Muscle layer of duodenum (tissue), 2 donors: Measurements from ENCODE around the gene ATP2B1.
A peak's percentile ranks its signal among the peaks of the same experiment; 100 is the strongest.

Experiments
- H3K27ac ChIP-seq: one replicate; pipeline ENCODE4 v1.7.0; 2013; ENCODE audit warnings: mild to moderate bottlenecking, low read length
- H3K27me3 ChIP-seq: one replicate; pipeline ENCODE4 v1.7.0; 2013; ENCODE audit warnings: low read depth, mild to moderate bottlenecking, control low read depth, low read length
- H3K36me3 ChIP-seq, 2 donors: one replicate each; pipeline ENCODE4 v1.7.0; 2013; ENCODE audit warnings: low read length in 2 of 2, control low read depth in 1 of 2, mild to moderate bottlenecking in 1 of 2; ENCODE audit not compliant: insufficient read depth in 2 of 2, control insufficient read depth in 1 of 2
- H3K4me1 ChIP-seq, 2 donors: one replicate each; pipeline ENCODE4 v1.7.0; 2013; ENCODE audit warnings: low read length in 2 of 2, mild to moderate bottlenecking in 2 of 2, control low read depth in 1 of 2, moderate library complexity in 1 of 2; ENCODE audit not compliant: insufficient read depth in 2 of 2, control insufficient read depth in 1 of 2
- H3K4me3 ChIP-seq, 2 donors: one replicate each; pipeline ENCODE4 v1.7.0; 2013; ENCODE audit warnings: low read length in 2 of 2, low read depth in 1 of 2, mild to moderate bottlenecking in 1 of 2
- H3K9me3 ChIP-seq, 2 donors: one replicate each; pipeline ENCODE4 v1.7.0; 2013; ENCODE audit warnings: low read length in 2 of 2, control low read depth in 1 of 2, mild to moderate bottlenecking in 1 of 2; ENCODE audit not compliant: control insufficient read depth in 1 of 2
- donor health status: healthy.

ATP2B1 gene

DNA sequence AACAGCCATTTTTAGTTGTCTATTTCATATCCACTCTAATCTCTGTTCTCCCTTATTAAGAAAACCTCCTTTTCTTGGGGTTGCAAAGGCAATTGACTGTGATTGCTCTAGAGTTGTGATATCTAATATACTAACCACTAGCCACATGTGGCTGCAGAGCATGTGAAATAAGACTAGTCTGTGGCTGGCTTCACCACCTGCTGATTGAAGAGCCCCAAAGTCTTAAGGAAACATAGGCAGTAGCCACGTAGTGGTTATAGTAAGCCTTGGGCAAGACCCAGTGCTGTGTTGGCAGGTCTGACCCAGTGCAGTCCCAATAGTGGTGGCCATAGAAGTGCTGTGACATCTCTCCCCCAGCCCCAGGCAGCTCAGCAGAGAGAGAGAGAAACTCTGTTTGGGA lies 28.4 kb upstream of the ATP2B1 start:
- H3K36me3 ChIP-seq: no peaks in the 10 kb centered on the region
- H3K4me1 ChIP-seq: no peaks in the 10 kb centered on the region
- no peak overlapping the region for H3K27ac ChIP-seq

DNA sequence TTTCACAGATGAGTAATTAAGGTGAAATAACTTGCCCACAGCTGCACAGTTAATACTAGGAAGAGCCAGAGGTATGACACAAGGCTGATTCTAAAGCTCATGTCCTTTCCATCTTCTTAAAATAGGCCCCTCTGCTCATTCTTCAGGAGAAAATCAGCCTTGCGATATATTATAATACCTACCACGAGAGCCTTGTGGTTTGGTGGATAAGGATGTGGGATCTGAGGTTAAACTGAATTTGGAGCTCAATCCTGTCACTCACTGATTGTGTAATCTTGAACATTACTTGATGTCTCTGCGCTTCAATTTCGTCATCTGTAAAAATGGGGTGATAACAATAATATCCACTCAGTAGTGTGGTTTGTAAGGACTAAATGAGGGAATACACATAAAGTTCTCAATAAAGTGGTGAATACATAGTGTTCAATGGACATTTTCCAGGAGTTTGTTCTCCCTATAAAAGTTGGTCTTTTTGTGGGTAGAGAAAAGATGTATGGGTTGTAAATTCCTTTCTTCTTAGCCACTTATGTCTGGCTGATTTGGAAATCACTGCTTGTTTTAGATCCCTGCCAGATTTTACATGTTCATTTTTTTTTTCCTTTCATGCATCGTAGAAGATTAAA lies 25.1 kb upstream of the ATP2B1 start:
- Histone ChIP-seq H3K9me3 (peaks cover 0 to 1% of the 10 kb centered on the region in 2 donors), H3K36me3 (no peaks in the 10 kb centered on the region), H3K4me1 (no peaks in the 10 kb centered on the region), H3K4me3 (no peak overlapping the region), H3K27me3 (no peaks in the 10 kb centered on the region), H3K27ac (no peak overlapping the region)

More for the DNA sequence above, 28.4 kb upstream of the ATP2B1 start:
- Histone ChIP-seq H3K4me3 (no peak overlapping the region), H3K9me3 (peaks cover 4 to 10% of the 10 kb centered on the region in 2 donors), H3K27me3 (no peaks in the 10 kb centered on the region)

DNA sequence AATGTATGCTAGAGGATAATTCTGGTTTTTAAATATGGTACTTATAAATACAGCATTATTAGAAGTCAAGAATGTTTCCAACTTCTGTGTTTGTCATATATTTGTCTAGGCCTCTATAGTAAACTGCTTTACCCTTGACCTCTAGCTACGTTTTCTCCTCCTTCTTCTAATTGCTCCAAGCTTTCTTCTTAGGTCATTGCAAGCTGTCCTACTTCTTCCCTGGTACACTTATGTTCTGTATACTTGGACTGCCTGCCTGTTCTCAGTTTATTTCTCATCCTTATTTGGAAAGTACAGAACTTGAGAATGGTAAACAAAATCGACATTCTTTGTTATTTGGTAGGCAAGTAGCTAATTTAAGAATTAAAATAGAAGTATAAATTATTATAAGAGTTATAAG lies 23.9 kb upstream of the ATP2B1 start:
- H3K27ac ChIP-seq: no peak overlapping the region

DNA sequence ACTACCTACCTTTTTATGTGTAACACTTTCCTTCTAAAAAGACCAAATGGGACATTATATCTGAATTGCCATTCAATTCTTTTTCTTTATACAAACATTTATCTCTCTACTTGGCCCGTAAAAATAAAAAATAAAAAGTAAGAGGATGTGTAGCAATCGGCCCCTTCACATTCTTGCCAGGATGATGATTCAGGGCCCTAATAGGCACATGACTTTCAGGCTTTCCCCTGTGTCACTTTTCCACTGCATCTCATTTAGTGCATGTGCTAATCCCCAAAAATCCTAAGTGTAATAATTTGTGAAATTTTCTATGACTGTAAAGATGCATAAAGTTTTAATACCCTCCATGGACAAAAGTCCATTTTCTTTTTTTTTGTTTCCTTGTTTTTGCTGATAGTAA lies 23.0 kb upstream of the ATP2B1 start:
- Histone ChIP-seq H3K27me3 (no peaks in the 10 kb centered on the region), H3K36me3 (no peaks in the 10 kb centered on the region), H3K9me3 (no peaks in the 10 kb centered on the region), H3K4me1 (no peaks in the 10 kb centered on the region), H3K4me3 (no peak overlapping the region), H3K27ac (no peak overlapping the region)

More for the DNA sequence above, 23.9 kb upstream of the ATP2B1 start:
- no peaks in the 10 kb centered on the region for H3K27me3 ChIP-seq
- H3K9me3 ChIP-seq: no peaks in the 10 kb centered on the region
- no peak overlapping the region for H3K4me3 ChIP-seq
- H3K36me3 ChIP-seq: no peaks in the 10 kb centered on the region
- H3K4me1 ChIP-seq: no peaks in the 10 kb centered on the region

GRCh38 chr12:89731089-89731488 lies 22.5 kb upstream of the ATP2B1 start:
- Histone ChIP-seq H3K9me3 (no peaks in the 10 kb centered on the region), H3K27ac (no peak overlapping the region)

DNA sequence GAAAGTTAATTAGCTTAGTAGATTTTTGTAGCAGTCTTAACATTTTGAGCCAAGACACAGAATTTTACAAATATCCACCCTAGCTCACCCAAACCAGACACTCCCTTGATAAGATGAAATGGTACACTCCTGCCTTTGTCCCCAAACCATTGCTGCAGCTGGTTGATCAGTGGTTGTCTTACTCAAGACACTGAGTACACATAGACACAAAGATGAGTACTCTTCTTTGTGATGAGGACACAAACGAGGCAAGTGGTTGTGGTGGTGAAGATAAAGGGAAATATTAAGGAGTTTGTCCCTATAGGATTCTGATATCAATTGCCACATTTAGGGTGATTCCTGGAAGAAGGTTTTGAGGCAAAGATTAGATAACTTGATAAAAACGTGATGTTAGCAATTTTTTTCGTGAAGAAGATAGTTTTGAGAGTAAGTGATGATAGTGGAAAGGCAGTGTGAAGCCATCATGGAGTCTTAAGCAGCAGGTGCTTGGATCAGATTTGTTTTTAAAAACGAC lies 21.4 kb upstream of the ATP2B1 start:
- Histone ChIP-seq H3K4me3 (no peak overlapping the region), H3K36me3 (no peaks in the 10 kb centered on the region), H3K27ac (no peak overlapping the region), H3K4me1 (no peaks in the 10 kb centered on the region), H3K27me3 (no peaks in the 10 kb centered on the region), H3K9me3 (no peaks in the 10 kb centered on the region)

More at GRCh38 chr12:89731089-89731488, 22.5 kb upstream of the ATP2B1 start:
- H3K4me3 ChIP-seq: no peak overlapping the region
- H3K36me3 ChIP-seq: no peaks in the 10 kb centered on the region
- H3K27me3 ChIP-seq: no peaks in the 10 kb centered on the region
- no peaks in the 10 kb centered on the region for H3K4me1 ChIP-seq

- Histone ChIP-seq H3K36me3 (no peaks in the 10 kb centered on the region), H3K9me3 (no peaks in the 10 kb centered on the region), H3K4me1 (no peaks in the 10 kb centered on the region)
Measured at GRCh38 chr12:89723276-89723675, 14.6 kb upstream of the ATP2B1 start.

DNA sequence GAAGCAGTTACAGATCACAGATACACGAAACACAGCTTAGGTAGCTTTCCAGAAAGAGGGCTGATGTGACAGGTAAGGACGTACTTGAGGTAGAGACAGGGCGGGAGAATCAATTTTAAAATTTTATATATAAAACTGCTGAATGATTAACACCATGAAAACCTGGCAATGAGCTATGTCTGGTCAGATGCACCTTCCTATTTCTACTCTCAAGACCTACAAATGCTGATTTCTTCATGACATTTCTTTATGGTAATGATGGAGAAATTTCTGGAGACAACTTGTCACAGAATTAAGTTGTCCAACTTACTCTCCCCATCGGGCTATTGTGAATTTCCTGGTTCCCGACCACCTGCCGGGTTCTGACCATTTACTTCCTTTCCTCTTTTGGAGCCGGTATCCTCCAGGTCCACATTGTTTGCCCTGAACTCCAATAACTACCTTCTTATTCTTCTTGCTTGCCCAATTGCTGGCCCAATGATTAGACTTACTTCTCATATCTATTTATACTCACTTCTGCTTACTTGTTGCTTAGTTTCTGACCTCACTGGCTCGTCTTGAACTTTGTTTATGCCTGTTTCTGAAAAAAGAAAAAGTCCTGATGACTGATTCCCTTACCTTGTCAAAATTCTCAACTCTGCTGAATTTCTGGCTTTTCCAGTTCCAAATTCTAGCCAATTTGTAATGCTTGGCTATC lies 12.8 kb upstream of the ATP2B1 start:
- Histone ChIP-seq H3K9me3 (no peaks in the 10 kb centered on the region), H3K27ac (peak overlapping the region; percentile 43), H3K36me3 (no peaks in the 10 kb centered on the region), H3K4me3 (no peak overlapping the region), H3K4me1 (no peaks in the 10 kb centered on the region), H3K27me3 (no peaks in the 10 kb centered on the region)

More at GRCh38 chr12:89723276-89723675, 14.6 kb upstream of the ATP2B1 start:
- Histone ChIP-seq H3K27ac (no peak overlapping the region), H3K4me3 (no peak overlapping the region), H3K27me3 (no peaks in the 10 kb centered on the region)

DNA sequence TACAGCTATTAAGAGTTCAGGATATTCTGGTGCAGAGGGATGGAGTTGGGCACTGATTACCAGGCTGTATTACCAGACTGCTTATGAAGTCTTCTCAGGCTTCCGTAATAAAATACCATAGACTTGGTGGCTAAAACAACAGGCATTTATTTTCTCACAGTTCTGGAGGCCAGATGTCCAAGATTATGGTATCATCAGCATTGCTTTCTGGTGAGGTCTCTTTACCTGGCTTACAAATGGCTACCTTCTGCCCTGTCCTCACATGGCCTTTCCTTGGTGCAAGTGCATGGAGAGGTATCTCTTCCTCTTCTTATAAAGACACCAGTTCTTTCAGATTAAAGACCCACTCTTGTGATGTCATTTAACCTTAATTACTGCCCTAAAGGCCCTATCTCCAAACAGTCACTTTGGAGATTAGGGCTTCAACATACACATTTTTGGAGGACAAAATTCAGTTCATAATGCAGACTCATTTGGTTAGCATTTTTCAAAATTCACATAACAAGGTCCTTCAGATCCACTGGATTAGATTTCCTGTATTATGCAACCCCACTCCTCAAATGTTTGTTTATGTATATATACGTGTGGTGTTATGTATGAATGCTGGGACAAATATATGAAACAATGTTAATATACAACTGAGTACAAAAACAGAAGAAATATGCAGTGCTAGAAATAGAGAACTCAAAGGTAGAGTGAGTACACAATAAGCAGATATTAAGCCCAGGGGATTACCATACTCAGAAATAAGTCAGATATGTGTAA lies 9.3 kb upstream of the ATP2B1 start:
- Histone ChIP-seq H3K36me3 (no peaks in the 10 kb centered on the region), H3K27ac (no peak overlapping the region), H3K27me3 (no peaks in the 10 kb centered on the region), H3K4me3 (no peak overlapping the region), H3K4me1 (no peaks in the 10 kb centered on the region), H3K9me3 (no peaks in the 10 kb centered on the region)

DNA sequence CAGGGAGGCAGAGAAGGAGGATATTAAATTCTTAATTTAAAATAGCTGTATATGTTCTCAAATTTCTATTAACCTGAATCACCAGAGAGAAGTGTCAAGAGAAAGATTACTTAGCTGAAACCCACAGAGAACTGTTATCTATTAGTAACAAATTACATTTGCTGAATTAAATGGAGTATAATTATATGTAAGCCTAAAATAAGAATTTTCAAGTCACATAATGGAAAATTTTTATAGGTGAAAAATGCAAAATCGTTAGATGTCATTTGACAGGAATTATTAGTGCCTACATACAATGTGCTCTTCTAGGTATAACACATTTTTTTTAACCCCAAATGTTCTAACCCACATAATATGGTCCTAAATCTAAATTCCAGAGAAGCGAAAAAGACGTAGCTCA lies 4.1 kb upstream of the ATP2B1 start:
- H3K27ac ChIP-seq: no peak overlapping the region
- no peak overlapping the region for H3K4me3 ChIP-seq
- H3K36me3 ChIP-seq: peaks cover 0 to 6% of the 10 kb centered on the region in 2 donors
- no peaks in the 10 kb centered on the region for H3K9me3 ChIP-seq
- H3K27me3 ChIP-seq: no peaks in the 10 kb centered on the region
- peaks cover 0 to 4% of the 10 kb centered on the region in 2 donors for H3K4me1 ChIP-seq
